ENCODE results near the gene LRRC25. TPM values are rescaled to one million over a fixed set of nuclear protein-coding genes. Genes with fewer than 3 reads are reported as not detected.
A peak's percentile ranks its signal among the peaks of the same experiment; 100 is the strongest.

LRRC25 gene
- total and polyA plus RNA-seq, 2 donors (not counting 3 experiments of a cell fraction or from before 2014, with no cell fraction given): not detected

GRCh38 chr19:18392417-18392816 lies 5.0 kb downstream of the LRRC25 start:
- no peaks in the 10 kb centered on the region for H3K27me3 ChIP-seq (ENCODE audit: control insufficient read depth in 2 of 2, insufficient read depth in 2 of 2, low read length in 2 of 2)
- ChIA-PET CTCF (interaction anchor here (0.5 to 9.4 kb wide), 7 partner anchors 9 to 113 kb away, joined by 3 to 115 read pairs (median 5); no protein-coding TSS in a partner anchor), POLR2A (interaction anchor here (1.0 kb wide), 1 partner anchor 111 kb away, joined by 4 read pairs; the partner anchor contains the start of gene JUND)
- no peak overlapping the region for H3K4me2 ChIP-seq (ENCODE audit: insufficient read depth, low read length)
- H2AFZ ChIP-seq (ENCODE audit: low read depth, low read length): no peak overlapping the region
- peak; percentile 84 for FAIRE-seq
- TF ChIP-seq POLR2AphosphoS5 (IDR thresholded peaks at IDR 0.05; ENCODE audit: insufficient read depth, low read depth, low read length): no peak
- TF ChIP-seq, protein P1, sequence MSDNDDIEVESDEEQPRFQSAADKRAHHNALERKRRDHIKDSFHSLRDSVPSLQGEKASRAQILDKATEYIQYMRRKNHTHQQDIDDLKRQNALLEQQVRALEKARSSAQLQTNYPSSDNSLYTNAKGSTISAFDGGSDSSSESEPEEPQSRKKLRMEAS (IDR thresholded peaks at IDR 0.05; ENCODE audit: insufficient read depth, insufficient read length): no peak
- TF ChIP-seq GATA2 (IDR thresholded peaks at IDR 0.05; ENCODE audit: insufficient read depth, insufficient read length, low read depth, low read length): peak; percentile 39
- no peak for TF ChIP-seq MYC (IDR thresholded peaks at IDR 0.05; ENCODE audit: low read depth, low read length)
- TF ChIP-seq, protein P2, sequence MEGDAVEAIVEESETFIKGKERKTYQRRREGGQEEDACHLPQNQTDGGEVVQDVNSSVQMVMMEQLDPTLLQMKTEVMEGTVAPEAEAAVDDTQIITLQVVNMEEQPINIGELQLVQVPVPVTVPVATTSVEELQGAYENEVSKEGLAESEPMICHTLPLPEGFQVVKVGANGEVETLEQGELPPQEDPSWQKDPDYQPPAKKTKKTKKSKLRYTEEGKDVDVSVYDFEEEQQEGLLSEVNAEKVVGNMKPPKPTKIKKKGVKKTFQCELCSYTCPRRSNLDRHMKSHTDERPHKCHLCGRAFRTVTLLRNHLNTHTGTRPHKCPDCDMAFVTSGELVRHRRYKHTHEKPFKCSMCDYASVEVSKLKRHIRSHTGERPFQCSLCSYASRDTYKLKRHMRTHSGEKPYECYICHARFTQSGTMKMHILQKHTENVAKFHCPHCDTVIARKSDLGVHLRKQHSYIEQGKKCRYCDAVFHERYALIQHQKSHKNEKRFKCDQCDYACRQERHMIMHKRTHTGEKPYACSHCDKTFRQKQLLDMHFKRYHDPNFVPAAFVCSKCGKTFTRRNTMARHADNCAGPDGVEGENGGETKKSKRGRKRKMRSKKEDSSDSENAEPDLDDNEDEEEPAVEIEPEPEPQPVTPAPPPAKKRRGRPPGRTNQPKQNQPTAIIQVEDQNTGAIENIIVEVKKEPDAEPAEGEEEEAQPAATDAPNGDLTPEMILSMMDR (IDR thresholded peaks at IDR 0.05; ENCODE audit: extremely low read depth in 1 of 2, insufficient read depth in 1 of 2, low read depth in 1 of 2, low read length in 2 of 2): no peak
- no peak for TF ChIP-seq EZH2 (IDR thresholded peaks at IDR 0.05; ENCODE audit: borderline replicate concordance, low read depth, low read length, severe bottlenecking)
- no peak for TF ChIP-seq POLR2A (IDR thresholded peaks at IDR 0.05; ENCODE audit: low read depth, low read length)
- TF ChIP-seq JUN (IDR thresholded peaks at IDR 0.05; ENCODE audit: borderline replicate concordance, insufficient read depth, insufficient read length, low read depth): peak; percentile 14
- TF ChIP-seq FOS (IDR thresholded peaks at IDR 0.05; ENCODE audit: borderline replicate concordance, insufficient read depth, low read length): peak; percentile 72
- H3K4me1 ChIP-seq (ENCODE audit: control insufficient read depth, extremely low read depth, insufficient read depth, low read length): peaks cover 6% of the 10 kb centered on the region
- H3K9ac ChIP-seq (replicated peaks; ENCODE audit: extremely low read depth, insufficient read depth, low read length): no peak overlapping the region
- no peak overlapping the region for H3K4me3 ChIP-seq (replicated peaks in 1 of 3; ENCODE audit: insufficient read depth in 1 of 3, low read depth in 1 of 3, low read length in 3 of 3)
- peak; percentile 49 for DNase-seq (ENCODE audit: low read depth, low spot score)
- no peaks in the 10 kb centered on the region for H3K9me3 ChIP-seq (replicated peaks; ENCODE audit: control insufficient read depth, insufficient read depth, low read length)
- no peak overlapping the region for H3K27ac ChIP-seq (ENCODE audit: insufficient read depth, low read depth, low read length)
- H3K79me2 ChIP-seq (ENCODE audit: control insufficient read depth, insufficient read depth, low read length): peaks cover 13% of the 10 kb centered on the region
- no peaks in the 10 kb centered on the region for H4K20me1 ChIP-seq (replicated peaks; ENCODE audit: control insufficient read depth, extremely low read depth, insufficient read depth, low read length)
- dilution Hi-C loops (cut with MboI; ENCODE audit: extremely low pct_ligation_motif_present, low sequenced_read_pairs) (no loop called here), intact Hi-C loops (cut with micrococcal nuclease) (no loop called here)
- peaks cover 0 to 9% of the 10 kb centered on the region in 2 experiments for H3K36me3 ChIP-seq (ENCODE audit: control insufficient read depth in 2 of 2, extremely low read depth in 1 of 2, insufficient read depth in 2 of 2, low read length in 2 of 2)
- BruUV-seq (replicated peaks): no TSS peak
- no peaks in the 10 kb centered on the region for H3K9me1 ChIP-seq (replicated peaks; ENCODE audit: control insufficient read depth, extremely low read depth, insufficient read depth, low read length)

All from endothelial cell of umbilical vein (primary cell).